ENCODE data around the gene DNAH12. TPM values are rescaled to one million over a fixed set of nuclear protein-coding genes. Genes with fewer than 3 reads are reported as not detected.
"Not testable (repeated sequence)": the region's sequence is repeated elsewhere in the genome, so short reads cannot be mapped to it uniquely, and the experiment has no call there.

The DNAH12 gene
- total RNA-seq, 1 donor from 2014 or later: 0.22 TPM

GRCh38 chr3:57434041-57434440 lies 110.1 kb downstream of the DNAH12 start:
- intact Hi-C loops (cut with DNase I): no loop called here
- no peak for DNase-seq (ENCODE audit: low spot score)

GRCh38 chr3:57423335-57423734 lies 120.8 kb downstream of the DNAH12 start:
- DNase-seq (ENCODE audit: low spot score): no peak
- intact Hi-C loops (cut with DNase I): no loop called here

DNA sequence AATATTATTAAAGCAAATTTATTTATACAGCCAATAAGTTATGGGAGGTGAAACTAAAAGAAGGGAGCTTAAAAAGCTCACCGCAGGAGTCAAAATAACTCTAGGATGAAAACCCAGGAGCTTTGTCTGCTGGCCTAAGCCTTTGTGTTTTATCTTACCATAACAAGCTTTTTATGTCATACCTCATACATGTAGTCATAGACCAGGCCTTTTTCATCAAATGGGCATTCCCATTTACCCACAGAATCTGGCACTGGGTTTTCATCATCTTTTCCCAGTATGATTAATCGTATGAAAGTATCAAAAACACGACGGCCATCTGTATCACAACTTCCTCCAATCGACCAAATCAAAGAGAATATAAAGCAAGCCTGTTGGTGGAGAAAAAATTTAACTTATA lies 122.8 kb downstream of the DNAH12 start:
- DNase-seq (ENCODE audit: low spot score): no peak
- intact Hi-C loops (cut with DNase I): no loop called here

GRCh38 chr3:57420001-57420400 lies 124.1 kb downstream of the DNAH12 start:
- no peak for DNase-seq (ENCODE audit: low spot score)
- intact Hi-C loops (cut with DNase I): no loop called here

DNA sequence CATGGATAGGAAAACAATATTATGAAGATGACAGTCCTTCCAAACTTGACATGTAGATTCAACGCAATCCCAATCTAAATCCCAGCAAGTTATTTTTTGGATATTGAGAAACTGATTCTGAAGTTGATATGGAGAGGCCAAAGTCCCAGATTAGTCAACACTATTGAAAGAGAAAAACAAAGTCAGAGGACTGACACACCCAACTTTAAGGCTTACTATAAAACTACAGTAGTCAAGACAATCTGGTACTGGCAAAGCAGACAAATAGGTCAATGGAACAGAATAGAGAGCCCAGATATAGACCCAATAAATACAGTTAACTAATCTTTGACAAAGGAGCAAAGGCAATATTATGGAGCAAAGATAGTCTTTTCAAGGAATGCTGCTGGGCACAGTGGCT lies 132.4 kb downstream of the DNAH12 start:
- intact Hi-C loops (cut with DNase I): no loop called here
- no peak for DNase-seq (ENCODE audit: low spot score)

- DNase-seq (ENCODE audit: low spot score): no peak
- intact Hi-C loops (cut with DNase I): no loop called here
These were observed 134.7 kb downstream of the DNAH12 start for GRCh38 chr3:57409471-57409870.

DNA sequence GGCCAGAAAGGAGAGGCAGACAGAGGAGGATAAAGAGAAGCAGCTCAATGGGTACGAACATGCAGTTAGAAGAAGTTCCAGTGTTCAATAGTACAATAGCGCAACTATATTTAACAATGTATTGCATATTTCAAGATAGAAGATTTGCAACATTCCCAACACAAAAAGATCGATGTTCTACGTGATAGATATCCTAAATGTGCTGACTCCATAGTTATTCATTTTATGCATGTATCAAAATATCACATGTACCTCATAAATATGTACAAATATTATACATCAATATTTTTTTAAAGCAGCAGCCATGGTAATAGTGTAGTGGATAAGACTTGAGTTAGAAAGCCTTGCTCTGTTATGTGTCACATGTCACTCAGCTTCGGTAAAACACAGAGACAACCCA lies 141.5 kb downstream of the DNAH12 start:
- DNase-seq (ENCODE audit: low spot score): no peak
- intact Hi-C loops (cut with DNase I): no loop called here

- intact Hi-C loops (cut with DNase I): no loop called here
- DNase-seq (ENCODE audit: low spot score): no peak
These were observed 146.7 kb downstream of the DNAH12 start for GRCh38 chr3:57397175-57398026.

- intact Hi-C loops (cut with DNase I): no loop called here
- DNase-seq (ENCODE audit: low spot score): no peak
These were observed 150.2 kb downstream of the DNAH12 start for GRCh38 chr3:57393977-57394376.

GRCh38 chr3:57391767-57392166 lies 152.4 kb downstream of the DNAH12 start:
- intact Hi-C loops (cut with DNase I): no loop called here
- DNase-seq (ENCODE audit: low spot score): no peak

DNA sequence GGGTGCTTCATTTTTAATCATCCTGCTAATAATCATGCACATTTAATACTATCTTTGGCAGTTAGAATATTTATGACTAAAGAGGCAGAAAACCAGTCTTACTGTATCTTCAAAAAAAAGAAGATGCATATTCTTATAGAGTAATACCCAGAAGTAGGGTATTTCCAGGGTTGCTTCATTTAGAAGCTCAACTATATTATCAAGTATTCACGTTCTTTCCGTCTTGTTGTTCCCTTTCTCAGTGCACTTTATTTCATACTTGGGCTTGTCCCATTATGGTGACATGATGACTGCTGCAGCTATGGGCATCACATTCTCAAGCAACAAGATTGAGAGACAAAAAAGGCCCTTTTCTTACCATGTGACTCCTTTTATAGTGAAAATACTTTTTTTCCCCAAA lies 154.9 kb downstream of the DNAH12 start:
- no peak for DNase-seq (ENCODE audit: low spot score)
- intact Hi-C loops (cut with DNase I): no loop called here

GRCh38 chr3:57386307-57386706 lies 157.8 kb downstream of the DNAH12 start:
- intact Hi-C loops (cut with DNase I): no loop called here
- DNase-seq (ENCODE audit: low spot score): no peak

DNA sequence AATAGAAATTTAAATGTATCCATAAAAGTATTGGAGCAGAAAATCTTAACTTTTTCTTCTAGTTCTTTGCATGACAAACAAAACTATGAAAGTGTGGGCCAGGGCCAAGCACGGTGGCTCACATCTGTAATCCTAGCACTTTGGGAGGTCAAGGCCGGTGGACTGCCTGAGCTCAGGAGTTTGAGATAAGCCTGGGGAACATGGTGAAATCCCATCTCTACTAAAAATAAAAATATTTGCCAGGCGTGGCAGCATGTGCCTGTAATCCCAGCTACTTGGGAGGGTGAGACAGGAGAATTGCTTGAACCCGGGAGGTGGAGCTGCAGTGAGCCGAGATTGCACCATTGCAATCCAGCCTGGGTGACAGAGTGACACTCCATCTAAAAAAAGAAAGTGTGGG lies 158.6 kb downstream of the DNAH12 start:
- intact Hi-C loops (cut with DNase I): no loop called here
- no peak for DNase-seq (ENCODE audit: low spot score)

- intact Hi-C loops (cut with DNase I): no loop called here
- no peak for DNase-seq (ENCODE audit: low spot score)
These were observed 160.3 kb downstream of the DNAH12 start for GRCh38 chr3:57383838-57384237.

DNA sequence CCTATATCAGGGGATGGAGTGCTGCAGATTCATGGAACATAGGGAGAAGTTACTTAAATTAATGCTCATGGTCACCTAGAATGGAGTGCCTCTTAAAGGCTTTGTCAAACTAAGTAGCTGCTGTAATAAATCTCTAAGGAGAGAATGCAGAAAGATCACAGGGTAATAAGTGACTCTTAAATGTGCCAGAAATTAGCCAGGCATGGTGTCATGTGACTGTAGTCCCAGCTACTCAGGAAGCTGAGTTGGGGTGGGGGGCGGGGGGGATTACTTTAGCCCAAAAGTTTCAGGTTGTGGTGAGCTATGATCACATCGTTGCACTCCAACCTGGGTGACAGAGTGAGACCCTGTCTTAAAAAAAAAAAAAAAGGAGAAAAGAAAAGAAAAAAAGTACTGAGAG lies 160.7 kb downstream of the DNAH12 start:
- intact Hi-C loops (cut with DNase I): no loop called here
- no peak for DNase-seq (ENCODE audit: low spot score)

- intact Hi-C loops (cut with DNase I): no loop called here
- DNase-seq (ENCODE audit: low spot score): no peak
These were observed 161.2 kb downstream of the DNAH12 start for GRCh38 chr3:57382933-57383332.

GRCh38 chr3:57370341-57370740 lies 173.8 kb downstream of the DNAH12 start:
- DNase-seq (ENCODE audit: low spot score): no peak
- intact Hi-C loops (cut with DNase I): no loop called here

DNA sequence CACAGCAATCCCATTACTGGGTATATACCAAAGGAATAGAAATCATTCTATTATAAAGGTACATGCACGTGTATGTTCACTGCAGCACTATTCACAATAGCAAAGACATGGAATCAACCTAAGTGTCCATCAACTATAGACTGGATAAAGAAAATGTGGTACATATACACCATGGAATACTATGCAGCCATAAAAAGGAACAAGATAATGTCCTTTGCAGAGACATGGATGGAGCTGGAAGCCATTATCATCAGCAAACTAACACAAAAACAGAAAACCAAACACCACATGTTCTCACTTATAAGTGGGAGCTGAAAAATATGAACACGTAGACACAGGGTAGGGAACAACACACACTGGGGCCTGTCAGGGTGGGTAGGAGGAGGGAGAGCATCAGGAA lies 179.1 kb downstream of the DNAH12 start:
- intact Hi-C loops (cut with DNase I); DNase-seq (ENCODE audit: low spot score): not testable (repeated sequence)

DNA sequence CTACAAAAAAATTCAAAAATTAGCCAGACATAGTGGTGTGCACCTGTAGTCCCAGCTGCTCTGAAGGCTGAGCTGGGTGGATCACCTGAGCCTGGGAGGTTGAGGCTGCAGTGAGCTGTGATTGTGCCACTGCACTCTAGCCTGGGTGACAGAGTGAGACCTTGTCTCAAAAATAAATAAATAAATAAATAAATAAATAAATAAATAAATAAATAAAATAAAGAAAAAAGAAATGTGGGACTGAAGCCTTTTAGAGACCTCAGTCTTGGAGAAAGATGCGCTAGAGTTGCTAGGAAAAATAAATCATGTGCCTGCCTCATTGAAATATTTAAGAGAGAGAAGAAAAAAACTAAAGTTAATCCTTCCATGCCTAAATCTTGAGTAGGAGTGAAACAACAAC lies 187.9 kb downstream of the DNAH12 start:
- intact Hi-C loops (cut with DNase I); DNase-seq (ENCODE audit: low spot score): not testable (repeated sequence)

DNA sequence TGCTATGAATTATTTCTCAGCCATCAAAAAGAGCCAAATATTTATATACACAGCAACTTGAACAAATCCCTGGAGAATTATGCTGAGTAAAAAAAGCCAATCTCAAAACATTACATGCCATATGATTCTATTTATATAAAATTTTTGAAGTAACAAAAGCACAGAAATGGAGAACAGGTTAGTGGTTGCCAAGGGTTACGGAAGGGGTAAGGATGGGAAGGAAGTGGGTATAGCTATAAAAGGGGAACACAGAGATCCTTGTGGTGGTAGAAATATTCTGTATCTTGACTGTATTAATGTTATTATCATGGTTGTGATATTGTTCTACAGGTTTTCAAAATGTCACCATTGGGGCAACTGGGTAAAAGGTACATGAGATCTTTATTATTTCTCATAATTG lies 189.4 kb downstream of the DNAH12 start:
- intact Hi-C loops (cut with DNase I): no loop called here
- no peak for DNase-seq (ENCODE audit: low spot score)

GRCh38 chr3:57350271-57350670 lies 193.9 kb downstream of the DNAH12 start:
- DNase-seq (ENCODE audit: low spot score): no peak
- intact Hi-C loops (cut with DNase I): no loop called here

Measured in cardiac septum (tissue), 1 donor.